C4-2B (cell line): ENCODE data around the gene DNAH14.
"Not testable (repeated sequence)": the region's sequence is repeated elsewhere in the genome, so short reads cannot be mapped to it uniquely, and the experiment has no call there.

ENCODE experiments used
- H3K27ac ChIP-seq: fragments of 450-650 bp; 2 replicates; pipeline ENCODE4 v1.5.1; 2017
- CTCF ChIP-seq: fragments of 450-650 bp; conservative IDR thresholded peaks from 2 replicates; pipeline ENCODE4 v1.5.1; 2017; ENCODE audit warnings: mild to moderate bottlenecking
- ZFX ChIP-seq: fragments of 450-650 bp; IDR thresholded peaks from 2 replicates; pipeline ENCODE4 v1.6.1; 2017

Gene DNAH14

GRCh38 chr1:225299624-225300023 is 370.1 kb downstream of the DNAH14 start:
- H3K27ac ChIP-seq, result no peak overlapping the region
- TF ChIP-seq CTCF, result no peak
- TF ChIP-seq ZFX, result no peak

GRCh38 chr1:225300381-225300780 is 370.9 kb downstream of the DNAH14 start:
- TF ChIP-seq ZFX, result no peak
- TF ChIP-seq CTCF, result no peak
- no peak overlapping the region for H3K27ac ChIP-seq

GRCh38 chr1:225304996-225305395 is 375.5 kb downstream of the DNAH14 start:
- no peak overlapping the region for H3K27ac ChIP-seq
- TF ChIP-seq CTCF (no peak), ZFX (no peak)

- H3K27ac ChIP-seq, result not testable (repeated sequence)
These were observed 381.1 kb downstream of the DNAH14 start for GRCh38 chr1:225310544-225310943.

GRCh38 chr1:225318706-225319575 is 389.5 kb downstream of the DNAH14 start:
- no peak for TF ChIP-seq ZFX
- peak; percentile 95 for TF ChIP-seq CTCF
- H3K27ac ChIP-seq, result no peak overlapping the region

- H3K27ac ChIP-seq, result no peak overlapping the region
- TF ChIP-seq CTCF (no peak), ZFX (no peak)
These were observed 390.4 kb downstream of the DNAH14 start for GRCh38 chr1:225319871-225320270.

GRCh38 chr1:225321784-225322183 is 392.3 kb downstream of the DNAH14 start:
- no peak for TF ChIP-seq ZFX
- TF ChIP-seq CTCF, result no peak
- no peak overlapping the region for H3K27ac ChIP-seq

GRCh38 chr1:225329041-225329440 is 399.6 kb downstream of the DNAH14 start:
- no peak overlapping the region for H3K27ac ChIP-seq
- no peak for TF ChIP-seq CTCF

GRCh38 chr1:225329996-225330395 is 400.5 kb downstream of the DNAH14 start:
- H3K27ac ChIP-seq, result not testable (repeated sequence)
